GM18519 (cell line): ENCODE data around the gene LRSAM1.
"Not testable (repeated sequence)": the region's sequence is repeated elsewhere in the genome, so short reads cannot be mapped to it uniquely, and the experiment has no call there.

Experiments
- ATAC-seq: cut with Tn5 transposase; IDR thresholded peaks from one replicate; pipeline ENCODE4 v1.9.1; 2021; ENCODE audit warnings: mild to moderate bottlenecking, moderate library complexity; ENCODE audit not compliant: unreplicated experiment, low FRiP score

Gene LRSAM1

DNA sequence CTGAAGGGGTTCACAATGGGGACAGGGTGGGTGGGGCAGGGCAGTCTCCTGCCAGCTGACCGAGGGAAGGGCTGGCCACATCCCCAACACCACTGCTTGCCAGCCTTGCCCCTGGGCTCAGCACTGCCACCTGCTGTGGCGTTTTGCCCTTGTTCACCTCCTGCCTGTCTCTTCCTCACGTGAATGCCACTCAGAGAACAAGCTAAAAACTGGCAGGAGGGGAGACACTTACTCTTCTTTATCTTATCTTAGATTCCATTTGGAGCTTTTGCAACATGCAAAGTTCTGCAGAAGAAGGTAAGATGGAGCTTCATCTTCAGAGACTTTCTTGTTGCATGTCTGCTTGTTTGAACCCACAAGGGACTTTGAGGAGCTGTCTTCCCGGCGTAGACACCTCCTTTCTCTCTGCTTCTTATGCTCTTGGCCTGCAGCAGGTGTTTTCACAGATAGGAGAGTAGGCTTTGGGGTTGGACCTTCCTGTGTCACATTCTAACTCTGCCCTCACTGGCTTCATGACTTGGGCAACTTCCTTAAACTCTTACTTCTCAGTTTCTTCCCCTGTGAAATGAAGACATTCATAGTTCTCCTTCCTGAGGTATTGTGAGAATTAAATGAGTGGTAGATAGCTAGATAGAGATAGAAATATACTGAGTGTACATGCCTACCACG, 4.1 kb downstream of the LRSAM1 start:
- no peak for ATAC-seq

DNA sequence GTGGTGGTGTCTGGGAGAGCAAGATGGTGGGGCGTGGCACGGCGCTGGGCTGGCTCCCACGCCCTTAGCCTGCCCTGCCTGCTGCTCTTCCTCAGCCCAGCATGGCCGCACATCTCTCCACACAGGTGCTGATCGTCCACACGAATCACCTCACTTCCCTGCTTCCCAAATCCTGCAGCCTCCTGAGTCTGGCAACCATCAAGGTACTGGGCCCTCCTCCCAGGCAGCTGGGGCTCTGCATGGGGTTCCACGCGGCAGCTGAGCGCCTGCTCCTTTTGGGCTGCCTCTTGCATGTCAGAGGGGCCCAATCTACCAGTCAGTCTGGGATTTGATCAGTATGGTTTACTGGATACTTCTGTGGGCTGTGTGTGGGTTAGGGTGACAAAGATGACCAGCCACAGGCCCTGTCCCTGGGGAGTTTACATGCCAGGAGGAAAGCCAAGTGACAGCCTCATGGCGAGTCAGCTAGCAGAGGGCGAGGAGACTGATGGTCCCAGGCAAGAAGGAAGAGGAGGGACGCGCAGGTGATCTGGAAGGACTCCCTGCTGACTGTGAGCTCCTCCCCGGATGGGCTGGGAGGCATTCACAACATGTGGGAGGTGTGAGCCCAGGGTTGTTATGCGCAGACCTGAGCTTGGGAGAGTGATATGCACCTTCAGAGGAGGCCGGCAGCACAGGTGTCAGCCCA, 6.0 kb downstream of the LRSAM1 start:
- ATAC-seq, result no peak

DNA sequence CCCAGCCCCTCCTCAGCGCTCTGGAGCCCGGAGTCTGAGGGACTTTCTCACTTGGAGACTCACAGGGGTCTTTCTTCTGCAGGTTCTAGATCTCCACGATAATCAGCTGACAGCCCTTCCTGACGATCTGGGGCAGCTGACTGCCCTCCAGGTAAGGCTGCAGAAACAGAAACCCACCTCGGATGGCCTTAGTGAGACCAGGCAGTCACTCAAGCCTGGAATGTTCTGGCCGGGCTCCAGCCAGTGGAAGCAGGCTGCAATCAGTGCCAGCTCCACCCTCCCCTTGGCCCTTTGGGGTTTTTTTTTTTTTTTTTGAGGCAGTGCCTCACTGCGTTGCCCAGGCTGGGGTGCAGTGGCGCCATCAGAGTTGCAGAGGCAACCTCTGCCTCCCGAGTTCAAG, 7.6 kb downstream of the LRSAM1 start:
- ATAC-seq, result no peak

DNA sequence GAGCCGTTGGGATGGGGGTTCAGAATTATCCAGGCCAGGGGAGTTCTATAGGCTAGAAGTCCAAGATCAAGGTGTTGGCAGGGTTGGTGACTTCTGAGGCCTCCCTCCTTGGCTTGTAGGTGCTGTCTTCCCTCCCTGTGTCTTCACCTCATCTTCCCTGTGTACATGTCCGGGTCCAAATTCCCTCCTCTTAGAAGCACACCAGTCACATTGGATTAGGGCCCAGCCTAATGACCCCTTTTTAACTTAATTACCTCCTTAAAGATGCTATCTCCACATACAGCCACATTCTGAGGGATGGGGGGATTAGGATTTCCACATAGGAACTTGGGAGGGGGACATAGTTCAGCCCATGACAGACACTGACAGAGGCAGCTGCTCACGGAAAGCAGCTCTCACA, 12.1 kb downstream of the LRSAM1 start:
- ATAC-seq, result no peak

DNA sequence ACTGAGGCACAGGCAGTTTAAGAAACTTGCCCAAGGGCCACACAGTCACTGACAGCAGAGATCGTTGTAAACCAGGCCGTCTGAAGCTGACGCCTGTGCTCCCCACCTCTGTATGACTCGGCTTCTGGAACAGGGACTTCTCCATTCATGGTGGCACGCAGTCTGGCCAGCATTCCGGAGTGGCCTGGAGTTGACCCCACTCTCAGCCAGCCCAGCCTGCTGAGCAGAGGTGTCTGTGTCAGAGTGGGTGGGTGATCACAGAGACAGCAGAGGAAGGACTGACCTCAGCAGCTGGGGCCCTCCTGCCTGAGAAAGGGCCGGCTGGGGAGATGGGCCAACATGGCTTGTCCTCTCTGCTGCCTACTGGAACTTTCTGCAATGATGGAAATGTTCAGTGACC, 12.6 kb downstream of the LRSAM1 start:
- ATAC-seq, result no peak

DNA sequence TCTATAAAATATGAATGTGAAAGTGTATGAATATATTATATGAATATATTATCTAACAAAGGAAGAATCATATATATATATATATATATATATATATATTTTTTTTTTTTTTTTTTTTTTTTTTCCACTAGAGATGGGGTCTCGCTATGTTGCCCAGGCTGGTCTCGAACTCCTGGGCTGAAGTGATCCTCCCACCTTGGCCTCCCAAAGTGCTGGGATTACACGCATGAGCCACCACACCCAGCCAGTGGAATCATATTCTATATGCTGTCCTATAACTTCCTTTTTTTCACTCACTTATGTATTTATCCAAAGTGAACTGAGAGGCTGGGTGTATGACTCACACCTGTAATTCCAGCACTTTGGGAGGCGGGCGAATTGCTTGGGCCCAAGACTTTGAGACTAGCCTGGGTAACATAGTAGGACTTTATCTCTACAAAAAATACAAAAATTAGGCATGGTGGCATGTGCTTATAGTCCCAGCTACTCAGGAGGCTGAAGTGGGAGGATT, 15.2 kb downstream of the LRSAM1 start:
- ATAC-seq, result not testable (repeated sequence)

DNA sequence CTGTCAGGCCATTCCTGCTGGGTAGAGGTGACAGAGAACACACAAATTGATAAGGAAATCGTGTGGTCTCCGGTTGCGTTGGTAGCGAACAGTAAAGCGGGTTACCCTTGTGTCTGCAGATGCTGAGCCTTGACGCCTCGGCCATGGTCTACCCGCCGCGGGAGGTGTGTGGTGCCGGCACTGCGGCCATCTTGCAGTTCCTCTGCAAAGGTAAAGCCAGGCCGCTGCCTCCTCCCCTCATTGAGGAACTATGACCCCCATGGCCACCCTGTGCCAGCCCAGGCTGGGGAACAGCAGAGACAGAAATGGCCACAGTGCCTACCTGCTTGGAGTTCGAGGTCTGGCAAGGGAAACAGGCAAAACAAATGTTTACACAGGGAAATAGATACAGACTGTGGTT, 16.3 kb downstream of the LRSAM1 start:
- no peak for ATAC-seq

DNA sequence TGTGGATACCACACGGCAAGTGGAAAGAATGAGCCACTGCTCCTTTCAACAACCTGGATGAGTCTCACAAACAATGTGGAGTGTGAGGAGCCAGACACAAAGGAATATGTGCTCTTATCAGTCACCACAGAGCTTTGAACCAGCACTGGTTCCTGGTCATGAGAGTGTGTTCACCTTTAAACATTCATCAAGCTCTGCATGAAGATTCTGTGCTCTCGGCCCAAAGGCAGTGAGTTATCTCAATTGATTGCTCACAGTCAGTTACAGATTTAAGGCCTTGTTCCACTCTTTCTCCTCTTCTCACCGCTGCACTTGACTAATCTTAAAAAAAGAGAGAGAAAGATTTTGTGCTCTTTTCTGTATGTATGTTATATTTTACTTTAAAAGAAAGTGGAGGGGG, 19.4 kb downstream of the LRSAM1 start:
- no peak for ATAC-seq

DNA sequence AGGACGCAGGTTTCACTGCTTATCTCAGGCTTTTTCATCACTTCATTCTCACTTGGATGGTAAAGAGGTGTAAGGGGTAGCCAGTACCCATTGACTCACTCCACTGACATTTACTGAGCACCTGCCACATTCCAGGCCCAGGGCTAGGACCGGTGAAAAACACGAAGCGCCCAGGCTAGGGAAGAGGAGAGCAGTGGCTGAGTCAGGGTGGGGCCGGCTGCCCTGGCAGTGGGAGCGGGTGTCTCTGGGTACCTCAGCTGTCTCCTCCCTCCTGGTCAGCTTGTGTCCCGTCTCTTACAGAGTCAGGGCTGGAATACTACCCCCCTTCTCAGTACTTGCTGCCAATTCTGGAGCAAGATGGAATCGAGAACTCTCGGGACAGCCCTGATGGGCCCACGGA, 22.2 kb downstream of the LRSAM1 start:
- ATAC-seq, result no peak

DNA sequence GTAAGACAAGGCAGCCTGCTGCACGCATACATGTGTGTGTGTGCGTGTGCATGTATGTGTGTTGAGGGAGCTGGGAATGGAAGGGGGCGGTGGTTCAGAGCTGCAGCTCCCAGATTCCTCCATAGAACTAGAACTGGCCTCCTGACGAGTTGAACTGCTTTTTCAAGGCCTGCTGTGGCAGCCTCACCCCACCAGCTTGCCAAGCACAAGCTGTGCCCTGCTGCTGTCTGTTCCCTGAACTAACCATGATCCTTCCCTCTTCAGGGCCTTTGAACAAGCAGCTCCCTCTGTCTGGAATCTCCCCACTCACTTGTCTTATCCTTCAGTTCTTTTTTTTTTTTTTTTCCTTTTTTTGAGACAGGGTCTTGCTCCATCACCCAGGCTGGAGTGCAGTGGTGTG, 22.6 kb downstream of the LRSAM1 start:
- no peak for ATAC-seq

DNA sequence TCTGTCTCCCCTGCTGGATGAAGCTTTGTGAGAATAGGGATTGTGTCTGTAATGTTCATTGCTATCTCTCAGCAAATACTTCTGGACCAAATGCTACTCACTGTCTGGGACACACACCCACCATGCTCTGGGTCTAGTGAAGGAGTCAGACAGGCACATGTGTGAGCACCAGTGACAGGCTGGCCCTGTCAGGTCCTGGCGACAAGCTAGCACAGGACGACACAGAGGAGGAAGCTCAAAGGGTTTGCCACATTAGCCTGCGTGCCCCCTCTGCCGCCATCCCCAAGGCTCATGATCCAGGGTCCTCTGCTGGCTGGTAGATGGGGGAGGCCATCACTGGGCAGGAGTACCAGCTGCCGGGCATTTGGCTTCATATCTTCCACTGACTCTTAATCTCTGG, 23.3 kb downstream of the LRSAM1 start:
- no peak for ATAC-seq

DNA sequence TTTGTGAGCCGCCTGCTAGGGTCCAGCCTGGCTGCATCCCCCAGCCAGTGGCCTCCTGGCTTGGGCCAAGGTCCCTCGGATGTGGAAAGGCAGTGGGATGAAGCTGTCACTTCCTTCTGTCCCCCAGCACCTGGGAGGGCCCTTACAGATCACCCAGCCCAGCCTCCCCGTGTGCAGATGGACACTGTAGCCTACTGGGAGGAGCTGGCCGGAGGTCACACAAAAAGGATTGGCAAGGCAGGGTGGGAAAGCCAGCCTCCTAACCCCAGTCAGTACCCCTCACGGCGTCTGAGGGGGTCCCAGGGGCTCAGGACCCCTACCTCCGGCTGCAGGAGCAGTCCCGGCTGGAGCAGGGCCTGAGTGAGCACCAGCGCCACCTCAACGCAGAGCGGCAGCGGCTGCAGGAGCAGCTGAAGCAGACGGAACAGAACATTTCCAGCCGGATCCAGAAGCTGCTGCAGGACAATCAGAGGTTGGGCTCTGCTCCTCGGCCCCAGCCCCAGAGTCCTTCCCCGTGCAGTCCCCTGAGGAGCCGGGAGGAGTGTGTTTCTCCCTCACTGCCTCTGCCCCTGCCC, 28.3 kb downstream of the LRSAM1 start:
- no peak for ATAC-seq

DNA sequence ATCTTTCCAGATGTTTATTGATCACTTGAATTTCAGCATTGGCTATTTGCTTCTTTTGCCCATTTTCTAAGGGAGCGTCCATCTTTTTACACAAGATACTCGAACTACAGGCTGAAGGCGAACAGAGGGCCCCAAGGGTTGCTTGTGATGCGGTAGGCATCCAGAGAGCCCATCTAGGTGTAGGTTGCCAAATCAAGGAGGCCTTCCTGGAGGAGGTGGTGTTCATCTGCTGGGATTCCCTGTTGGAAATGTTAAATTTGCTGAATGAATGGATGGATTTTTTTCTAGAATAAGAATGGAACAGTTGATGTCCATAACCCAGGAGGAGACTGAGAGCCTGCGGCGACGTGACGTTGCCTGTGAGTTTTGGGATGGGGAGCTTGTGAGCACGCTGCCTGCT, 31.4 kb downstream of the LRSAM1 start:
- ATAC-seq, result no peak

DNA sequence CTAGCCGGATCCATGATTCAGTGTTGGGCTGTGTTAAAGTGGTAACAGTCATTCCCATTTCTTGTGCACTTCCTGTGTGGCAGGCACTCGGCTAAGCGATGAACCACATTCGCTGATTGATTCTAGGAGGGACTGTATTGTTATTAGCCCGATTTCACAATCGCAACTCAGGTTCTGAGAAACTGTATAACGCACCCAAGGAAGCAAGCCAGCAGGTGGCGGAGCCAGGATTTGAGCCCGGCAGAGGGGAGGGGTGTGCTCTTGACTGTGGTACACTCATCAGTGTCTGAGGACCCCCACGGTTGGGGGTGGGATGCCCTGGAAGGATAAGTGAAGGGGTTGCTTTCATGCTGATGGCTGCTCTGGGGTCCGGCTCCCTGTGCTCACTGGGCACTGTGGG, 34.7 kb downstream of the LRSAM1 start:
- ATAC-seq, result no peak

DNA sequence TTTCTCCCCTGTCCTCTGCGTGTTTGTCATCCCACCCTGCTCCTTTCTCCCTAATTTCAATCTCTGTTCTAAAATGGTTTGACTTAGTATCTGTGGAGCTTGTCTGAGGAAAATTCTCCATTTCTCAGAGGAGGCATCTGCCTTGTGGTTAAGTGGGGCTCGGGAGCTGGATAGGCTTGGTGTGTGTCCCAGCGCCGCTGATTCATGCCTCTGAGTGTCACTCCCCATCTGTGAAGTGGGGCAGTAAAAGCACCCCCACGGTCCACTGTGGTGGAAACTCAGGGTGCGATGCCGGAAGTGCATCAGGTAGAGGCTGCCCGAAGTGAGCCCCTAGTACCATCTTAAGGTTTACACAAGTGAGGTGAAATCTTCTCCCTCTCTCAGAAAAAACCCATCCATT, 37.6 kb downstream of the LRSAM1 start:
- no peak for ATAC-seq

DNA sequence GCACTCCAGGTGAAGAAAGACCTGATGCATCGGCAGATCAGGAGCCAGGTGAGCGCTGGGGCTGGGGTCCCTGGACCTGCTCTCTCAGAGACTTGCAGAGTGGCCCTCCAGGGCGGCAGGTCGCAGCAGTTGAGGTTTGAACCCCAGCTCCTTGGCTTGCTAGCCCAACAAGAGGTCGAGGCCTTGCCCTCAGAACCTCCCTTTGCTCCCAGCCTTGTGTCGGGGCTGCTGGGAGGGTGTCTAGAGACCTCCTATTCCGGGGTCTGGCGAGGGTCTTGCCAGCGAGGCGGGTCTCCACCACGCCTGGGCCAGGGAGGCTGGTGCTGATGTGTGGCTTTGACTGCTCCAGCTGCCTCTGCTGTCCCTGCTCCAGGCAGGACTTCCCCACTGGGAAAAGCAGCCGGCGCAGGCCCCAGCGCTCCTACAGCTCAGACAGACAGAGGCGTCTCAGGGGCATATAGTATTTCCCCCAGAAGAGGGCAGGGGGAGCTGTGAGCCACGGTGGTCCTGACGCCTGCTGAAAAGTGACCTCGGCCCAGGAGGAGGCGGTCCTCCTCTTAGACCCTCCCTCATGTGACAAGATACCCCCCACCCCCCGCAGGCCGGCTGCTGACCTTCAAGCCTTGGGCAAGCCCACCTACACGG, 38.3 kb downstream of the LRSAM1 start:
- no peak for ATAC-seq

DNA sequence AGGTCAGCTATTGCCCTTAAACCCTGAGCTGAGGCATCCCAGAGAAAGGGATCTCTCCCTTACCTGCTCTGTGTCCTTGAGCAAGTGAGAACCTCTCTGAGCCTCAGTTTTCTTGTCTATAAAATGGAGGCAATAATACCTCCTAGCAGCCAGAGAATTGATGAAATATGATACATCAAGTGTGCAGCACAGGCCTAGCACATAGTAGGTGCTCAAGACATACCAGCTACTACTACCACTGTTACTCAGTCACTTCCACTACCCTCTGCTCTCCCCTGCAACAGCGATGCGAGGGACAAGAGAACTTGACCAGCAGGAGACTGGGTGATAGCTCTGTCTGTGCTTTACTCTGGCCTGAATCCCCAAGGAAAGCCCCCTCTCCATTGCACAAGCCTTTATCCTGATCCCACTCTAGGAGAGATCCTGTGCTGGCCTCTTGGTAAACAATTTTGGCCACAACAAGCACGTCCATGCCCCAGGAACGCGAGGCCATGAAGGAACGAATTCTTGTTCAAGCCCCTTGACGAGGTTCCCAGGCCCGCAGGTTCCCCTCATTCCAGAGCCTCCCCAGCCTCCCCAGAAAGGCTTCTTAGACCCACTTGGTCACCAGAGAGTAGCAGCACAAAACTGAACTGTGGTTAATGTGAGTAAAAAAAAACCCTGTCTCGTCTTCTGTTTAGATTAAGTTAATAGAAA, 39.4 kb downstream of the LRSAM1 start:
- no peak for ATAC-seq

DNA sequence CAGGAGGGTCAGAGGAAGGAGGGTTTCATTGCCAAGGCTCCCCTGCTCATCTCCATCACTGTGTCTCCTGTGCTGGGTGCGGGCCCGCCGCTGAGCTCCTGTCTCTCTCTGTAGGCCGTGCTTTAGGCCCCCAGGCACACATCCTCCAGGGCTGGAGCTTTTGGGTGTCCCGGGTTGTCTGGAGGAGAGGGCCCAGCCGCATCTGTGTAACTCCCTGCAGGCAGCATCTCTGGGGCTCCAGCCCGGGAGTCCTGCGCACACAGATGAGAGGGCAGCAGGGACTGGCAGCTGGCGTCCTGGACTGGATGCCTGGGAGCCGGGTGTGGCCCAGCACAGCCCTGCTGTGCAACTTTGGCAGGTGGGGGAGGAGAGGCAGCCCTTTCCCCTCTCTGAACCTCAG, 40.2 kb downstream of the LRSAM1 start:
- ATAC-seq, result no peak

DNA sequence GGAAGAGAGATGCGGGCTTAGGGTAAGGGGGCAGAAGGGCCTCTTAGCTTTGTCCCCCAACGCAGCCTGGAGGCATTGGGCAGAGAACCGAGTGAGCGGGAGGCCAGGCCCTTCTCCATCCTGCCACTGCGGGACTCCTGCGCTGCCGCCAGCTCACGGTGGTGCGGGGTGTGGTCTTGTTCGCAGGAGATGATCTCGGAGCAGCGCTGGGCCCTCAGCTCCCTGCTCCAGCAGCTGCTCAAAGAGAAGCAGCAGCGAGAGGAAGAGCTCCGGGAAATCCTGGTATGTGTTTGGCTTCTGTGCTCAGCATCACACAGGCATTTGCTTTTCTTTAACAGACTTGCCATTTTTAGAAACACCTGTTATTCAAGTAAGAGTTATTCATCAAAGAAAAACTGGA, 41.3 kb downstream of the LRSAM1 start:
- no peak for ATAC-seq

DNA sequence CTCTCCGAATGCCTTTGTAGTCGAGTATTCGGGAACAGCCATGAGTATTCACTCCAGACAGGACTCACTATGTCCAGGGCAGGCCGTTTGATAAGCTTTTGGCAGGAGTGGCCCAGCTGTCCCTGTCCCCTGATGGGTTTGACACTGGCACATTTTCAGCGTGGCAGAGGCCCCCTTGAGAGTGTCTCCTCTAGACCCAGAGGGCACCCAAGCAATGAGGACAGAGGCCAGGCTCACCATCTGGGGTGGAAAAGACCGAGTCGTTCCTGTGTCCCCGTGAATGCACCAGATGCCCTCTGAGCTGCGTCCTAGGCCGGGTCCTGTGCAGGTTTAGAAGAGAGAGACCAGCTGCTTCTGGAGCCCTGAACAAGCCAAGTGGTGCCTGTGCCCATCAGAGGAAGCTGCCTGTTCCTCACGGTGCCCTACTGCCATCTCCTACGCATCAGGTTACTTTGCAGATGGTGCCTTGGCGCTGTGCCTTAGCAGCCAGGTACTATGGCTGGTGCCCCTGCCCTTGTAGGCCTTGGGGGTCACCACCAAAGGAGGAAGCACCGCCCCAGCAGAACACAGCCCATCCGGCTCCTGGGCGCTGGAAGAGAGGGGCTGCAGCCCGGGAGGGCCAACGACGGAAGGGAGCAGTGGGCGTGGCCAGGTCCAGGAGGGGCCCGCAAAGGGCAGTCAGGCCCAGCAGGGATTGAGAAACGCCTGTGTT, 42.4 kb downstream of the LRSAM1 start:
- no peak for ATAC-seq
